GM12878 (cell line): Measurements from ENCODE around the gene RABL2B.

Source experiments
- CBFB ChIP-seq: IDR thresholded peaks from 2 replicates; pipeline ENCODE4 v1.6.1; 2016; ENCODE audit warnings: antibody characterized with exemption, low read depth
- CTCF ChIP-seq, 3 experiments: IDR thresholded peaks in 2 of 3; conservative IDR thresholded peaks in 1 of 3; 2 replicates each; pipeline ENCODE4 v1.5.1; 2011; ENCODE audit warnings: low read depth in 3 of 3, low read length in 3 of 3, mild to moderate bottlenecking in 3 of 3, control low read depth in 2 of 3, moderate library complexity in 2 of 3, inconsistent platforms in 1 of 3, mixed read lengths in 1 of 3; ENCODE audit not compliant: control insufficient read depth in 2 of 3, insufficient read depth in 1 of 3; ENCODE audit errors: extremely low read depth in 1 of 3
- EZH2 ChIP-seq: IDR thresholded peaks from 2 replicates; pipeline ENCODE4 v1.6.1; 2012; ENCODE audit warnings: low read depth, mild to moderate bottlenecking, control low read depth, inconsistent platforms, low read length, borderline replicate concordance; ENCODE audit not compliant: control insufficient read depth
- FOXM1 ChIP-seq: IDR thresholded peaks from 2 replicates; pipeline ENCODE4 v1.6.1; 2012; ENCODE audit warnings: low read depth, mild to moderate bottlenecking, inconsistent platforms, low read length, moderate library complexity
- NR2C2 ChIP-seq: IDR thresholded peaks from 2 replicates; pipeline ENCODE4 v1.6.1; 2011; ENCODE audit warnings: borderline replicate concordance, low read depth; ENCODE audit not compliant: control insufficient read depth, insufficient read length
- POLR2A ChIP-seq: IDR thresholded peaks from 2 replicates; pipeline ENCODE4 v1.6.1; 2011; ENCODE audit warnings: low read depth, mild to moderate bottlenecking, low read length
- RBBP5 ChIP-seq: fragments of 200-600 bp; sonication (generic); conservative IDR thresholded peaks from 2 replicates; pipeline ENCODE4 v1.6.1; 2016
- REST ChIP-seq: IDR thresholded peaks from 2 replicates; pipeline ENCODE4 v1.6.1; 2012; ENCODE audit warnings: mild to moderate bottlenecking, low read depth, low read length
- TAF1 ChIP-seq: IDR thresholded peaks from 2 replicates; pipeline ENCODE4 v1.6.1; 2011; ENCODE audit warnings: mild to moderate bottlenecking, low read depth, low read length, borderline replicate concordance
- WRNIP1 ChIP-seq: IDR thresholded peaks from 2 replicates; pipeline ENCODE4 v1.6.1; 2011; ENCODE audit warnings: low read depth, low read length, improper control_type of control experiment, borderline replicate concordance

- TF ChIP-seq CTCF (IDR thresholded peaks at IDR 0.05 in 2 of 3, conservative IDR thresholded peaks at IDR 0.05 in 1 of 3; ENCODE audit: control insufficient read depth in 2 of 3, extremely low read depth in 1 of 3, insufficient read depth in 1 of 3, low read depth in 3 of 3, low read length in 3 of 3) (no peak), REST (no peak), TAF1 (no peak), POLR2A (no peak), FOXM1 (no peak), RBBP5 (no peak), NR2C2 (no peak), EZH2 (no peak), CBFB (no peak), WRNIP1 (no peak)
These were observed 45.4 kb downstream of the RABL2B start, which contains the start of gene ACR for GRCh38 chr22:50737728-50738648.
